SJCRH30 (cell line): ENCODE results near the gene IKZF3. TPM values are rescaled to one million over a fixed set of nuclear protein-coding genes. Genes with fewer than 3 reads are reported as not detected.

ENCODE experiments used
- DNase-seq, 2 experiments: peaks; one replicate each; pipeline ENCODE4 v3.0.0-alpha.2; 2015 to 2020
- H3K27ac ChIP-seq: fragments of 250-450 bp; sonication (Bioruptor Pico); 2 replicates; pipeline ENCODE4 v1.5.1; 2020; ENCODE audit warnings: mild to moderate bottlenecking, moderate library complexity
- H3K27me3 ChIP-seq: fragments of 250-450 bp; sonication (Bioruptor Pico); 2 replicates; pipeline ENCODE4 v1.5.1; 2020; ENCODE audit warnings: mild to moderate bottlenecking, moderate library complexity
- H3K36me3 ChIP-seq: fragments of 250-450 bp; sonication (Bioruptor Pico); 2 replicates; pipeline ENCODE4 v1.5.1; 2020; ENCODE audit warnings: mild to moderate bottlenecking, moderate library complexity
- H3K4me1 ChIP-seq: fragments of 250-450 bp; sonication (Bioruptor Pico); 2 replicates; pipeline ENCODE4 v1.5.1; 2020; ENCODE audit warnings: mild to moderate bottlenecking, moderate library complexity
- H3K4me3 ChIP-seq: fragments of 250-450 bp; sonication (Bioruptor Pico); 2 replicates; pipeline ENCODE4 v1.5.1; 2020; ENCODE audit warnings: mild to moderate bottlenecking, moderate library complexity
- H3K9me3 ChIP-seq: fragments of 250-450 bp; sonication (Bioruptor Pico); replicated peaks from 2 replicates; pipeline ENCODE4 v1.5.1; 2020; ENCODE audit warnings: mild to moderate bottlenecking, moderate library complexity
- total RNA-seq: library from RNA; depleted of rRNA; stranded (reverse); fragments of >200 nt; shearing (Covaris generic); gene quantifications from 2 replicates; pipeline ENCODE4 v1.2.3, GENCODE V29; 2014

Gene IKZF3
- total RNA-seq, 1 experiment from 2014 or later, result not detected

DNA sequence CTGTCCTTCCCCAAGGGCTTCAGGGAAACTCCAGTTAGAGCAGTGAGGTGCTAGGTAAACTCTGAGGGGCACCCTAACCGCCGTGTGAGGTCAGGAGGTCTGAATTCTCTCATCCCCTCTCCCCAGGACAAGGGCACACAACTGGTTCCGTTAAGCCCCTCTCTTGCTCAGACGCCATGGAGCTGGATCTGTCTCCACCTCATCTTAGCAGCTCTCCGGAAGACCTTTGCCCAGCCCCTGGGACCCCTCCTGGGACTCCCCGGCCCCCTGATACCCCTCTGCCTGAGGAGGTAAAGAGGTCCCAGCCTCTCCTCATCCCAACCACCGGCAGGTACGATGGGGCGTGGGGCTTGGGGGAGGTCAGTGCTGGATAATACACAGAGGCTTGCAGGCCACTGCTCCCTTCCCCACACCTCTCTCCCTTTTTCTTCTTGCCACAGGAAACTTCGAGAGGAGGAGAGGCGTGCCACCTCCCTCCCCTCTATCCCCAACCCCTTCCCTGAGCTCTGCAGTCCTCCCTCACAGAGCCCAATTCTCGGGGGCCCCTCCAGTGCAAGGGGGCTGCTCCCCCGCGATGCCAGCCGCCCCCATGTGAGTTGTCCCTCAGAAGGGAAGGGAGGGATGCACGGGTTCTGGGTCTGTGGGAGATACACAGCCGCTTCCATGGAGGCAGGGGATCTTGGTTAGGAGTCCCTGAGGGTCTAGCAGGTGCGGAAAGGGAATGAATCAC, 121.8 kb downstream of the IKZF3 start:
- Histone ChIP-seq H3K27ac (no peak overlapping the region), H3K27me3 (peaks cover 40% of the 10 kb centered on the region), H3K9me3 (no peaks in the 10 kb centered on the region), H3K4me3 (no peak overlapping the region), H3K4me1 (peaks cover 3% of the 10 kb centered on the region; the same call in 1 of the 2 replicates), H3K36me3 (no peaks in the 10 kb centered on the region)
- no peak for DNase-seq

DNA sequence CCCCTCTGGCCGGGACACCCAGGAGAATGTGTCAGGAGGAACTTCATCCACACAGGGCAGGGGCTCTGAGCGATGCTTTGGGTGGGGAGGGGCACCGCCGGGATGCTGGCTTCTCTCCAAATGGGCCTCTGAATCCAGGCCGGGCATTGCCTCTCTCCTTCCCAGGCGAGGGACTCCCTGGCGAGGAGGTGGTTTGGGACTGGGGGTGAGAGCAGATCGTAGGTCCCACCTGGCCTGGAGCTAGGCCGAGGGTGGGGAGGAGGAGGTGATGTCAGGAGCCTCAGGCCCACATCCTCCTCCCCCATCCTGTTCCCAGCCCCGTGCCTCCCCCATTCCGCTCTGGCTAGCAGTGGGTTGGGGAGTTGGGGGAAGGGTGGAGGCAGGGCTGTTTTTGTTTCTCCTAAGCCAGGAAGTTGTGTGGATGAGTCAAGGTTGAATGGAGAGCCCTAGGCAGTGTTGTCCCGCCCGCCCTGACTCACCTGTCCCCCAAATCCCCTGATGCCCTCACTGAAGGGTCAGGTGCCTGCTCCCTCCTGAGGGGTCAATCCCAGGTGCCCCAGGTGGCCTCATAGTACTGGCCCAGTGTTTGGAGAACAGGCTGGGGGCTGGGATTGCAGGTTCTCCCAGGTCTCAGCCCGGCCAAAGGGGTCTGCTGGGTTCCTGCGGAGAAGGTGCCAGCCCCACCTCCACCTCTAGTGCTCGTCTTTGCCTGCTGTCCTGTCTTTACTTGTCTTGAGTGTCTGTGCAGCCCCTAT, 123.6 kb downstream of the IKZF3 start:
- peaks cover 37% of the 10 kb centered on the region for H3K27me3 ChIP-seq
- no peaks in the 10 kb centered on the region for H3K36me3 ChIP-seq
- peaks cover 3% of the 10 kb centered on the region; the same call in 1 of the 2 replicates for H3K4me1 ChIP-seq
- no peaks in the 10 kb centered on the region for H3K9me3 ChIP-seq
- no peak overlapping the region for H3K4me3 ChIP-seq
- H3K27ac ChIP-seq, result no peak overlapping the region
- DNase-seq, result no peak

DNA sequence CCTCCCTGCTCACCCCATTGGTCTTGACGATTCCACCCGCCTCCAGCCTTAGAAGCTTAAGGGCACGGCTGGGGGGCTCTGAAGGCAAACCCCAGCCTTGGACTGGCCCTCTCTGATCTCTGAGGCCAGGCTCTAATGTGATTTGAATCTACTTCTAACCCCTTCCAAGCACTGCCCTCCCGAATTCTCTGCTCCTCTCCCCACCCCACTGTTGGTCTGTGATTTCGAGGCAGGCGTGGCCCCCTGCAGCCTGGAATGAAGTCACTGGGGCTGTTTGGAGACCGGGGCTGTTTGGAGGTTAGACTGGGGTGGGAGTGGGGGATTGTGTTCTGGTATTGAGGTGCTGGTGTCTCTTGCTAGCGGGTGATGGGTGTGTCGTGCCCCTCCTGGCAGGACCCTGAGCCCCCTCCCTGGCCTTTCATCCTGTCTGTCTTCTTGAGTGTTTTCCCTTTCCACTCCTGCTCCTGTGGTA, 124.2 kb downstream of the IKZF3 start:
- no peak for DNase-seq
- H3K4me3 ChIP-seq, result peak overlapping the region; percentile 25; the same call in 1 of the 2 replicates
- peaks cover 3% of the 10 kb centered on the region; the same call in 1 of the 2 replicates for H3K4me1 ChIP-seq
- H3K36me3 ChIP-seq, result no peaks in the 10 kb centered on the region
- no peak overlapping the region for H3K27ac ChIP-seq
- peaks cover 37% of the 10 kb centered on the region for H3K27me3 ChIP-seq
- no peaks in the 10 kb centered on the region for H3K9me3 ChIP-seq

DNA sequence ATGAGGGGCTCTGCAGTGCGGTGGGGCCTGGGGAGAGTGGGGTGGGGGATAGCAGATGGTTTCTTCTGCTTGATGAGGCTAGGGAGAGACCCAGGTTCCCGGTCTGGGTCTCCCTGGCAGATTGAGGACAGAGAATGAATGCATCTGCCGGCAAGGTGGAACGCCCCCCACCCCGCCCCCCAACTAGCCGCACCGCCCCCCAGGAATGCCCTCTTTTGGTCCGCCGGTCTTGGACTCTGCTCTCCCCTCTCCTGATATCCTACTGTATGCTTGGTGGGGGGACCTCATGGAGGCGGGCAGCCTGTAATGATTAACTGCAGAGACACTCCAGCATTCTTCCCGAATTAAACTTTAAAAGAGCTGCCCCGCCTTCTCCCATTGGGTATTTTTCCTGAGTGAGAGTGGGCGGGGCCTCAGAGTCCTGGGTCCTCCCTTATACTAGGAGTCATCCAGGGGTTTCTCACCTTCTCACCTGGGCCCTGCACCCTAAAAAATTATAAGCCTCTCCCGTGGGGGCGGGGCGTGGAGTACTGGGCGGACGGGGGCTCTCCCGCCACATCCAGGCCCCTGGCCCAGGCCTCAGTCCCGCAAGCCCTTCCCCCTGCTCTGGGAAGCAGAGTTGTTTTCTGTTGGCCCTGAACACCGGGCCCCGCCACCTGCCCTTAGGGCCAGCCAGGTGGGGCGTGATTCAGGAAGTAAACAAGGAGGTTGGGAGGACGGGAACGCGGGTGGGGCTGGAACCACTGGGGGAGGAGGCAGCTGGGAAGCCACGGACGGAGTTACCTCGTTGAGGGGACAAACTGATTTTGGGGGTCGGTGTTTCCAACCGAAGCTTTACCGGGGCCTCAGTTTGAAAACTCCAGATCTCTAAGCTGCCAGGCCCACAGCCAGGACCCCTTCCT, 124.9 kb downstream of the IKZF3 start:
- DNase-seq, result no peak
- Histone ChIP-seq H3K27me3 (peaks cover 35% of the 10 kb centered on the region), H3K9me3 (no peaks in the 10 kb centered on the region), H3K4me3 (peak overlapping the region; percentile 25; the same call in 1 of the 2 replicates), H3K27ac (no peak overlapping the region), H3K36me3 (no peaks in the 10 kb centered on the region), H3K4me1 (peaks cover 3% of the 10 kb centered on the region; the same call in 1 of the 2 replicates)

DNA sequence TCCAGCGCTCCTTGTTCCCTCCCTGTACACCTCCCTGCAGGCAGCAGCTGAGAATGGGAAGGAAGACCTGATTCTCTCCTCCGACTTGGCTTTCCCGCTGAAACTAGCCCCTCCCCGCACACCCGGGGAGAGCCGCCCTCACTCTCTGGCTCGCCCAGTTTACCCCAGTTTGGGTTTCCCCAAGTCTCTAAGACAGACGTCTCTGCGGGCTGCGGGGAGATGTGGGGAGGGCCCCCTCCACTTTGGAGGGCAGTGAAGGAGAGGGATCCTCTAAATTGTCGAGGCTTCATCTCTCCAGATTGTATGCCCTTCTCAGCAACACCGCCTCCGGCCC, 125.6 kb downstream of the IKZF3 start:
- no peak overlapping the region for H3K4me3 ChIP-seq
- H3K27ac ChIP-seq, result no peak overlapping the region
- H3K36me3 ChIP-seq, result no peaks in the 10 kb centered on the region
- H3K9me3 ChIP-seq, result no peaks in the 10 kb centered on the region
- peaks cover 3% of the 10 kb centered on the region; the same call in 1 of the 2 replicates for H3K4me1 ChIP-seq
- peaks cover 32% of the 10 kb centered on the region for H3K27me3 ChIP-seq
- no peak for DNase-seq

DNA sequence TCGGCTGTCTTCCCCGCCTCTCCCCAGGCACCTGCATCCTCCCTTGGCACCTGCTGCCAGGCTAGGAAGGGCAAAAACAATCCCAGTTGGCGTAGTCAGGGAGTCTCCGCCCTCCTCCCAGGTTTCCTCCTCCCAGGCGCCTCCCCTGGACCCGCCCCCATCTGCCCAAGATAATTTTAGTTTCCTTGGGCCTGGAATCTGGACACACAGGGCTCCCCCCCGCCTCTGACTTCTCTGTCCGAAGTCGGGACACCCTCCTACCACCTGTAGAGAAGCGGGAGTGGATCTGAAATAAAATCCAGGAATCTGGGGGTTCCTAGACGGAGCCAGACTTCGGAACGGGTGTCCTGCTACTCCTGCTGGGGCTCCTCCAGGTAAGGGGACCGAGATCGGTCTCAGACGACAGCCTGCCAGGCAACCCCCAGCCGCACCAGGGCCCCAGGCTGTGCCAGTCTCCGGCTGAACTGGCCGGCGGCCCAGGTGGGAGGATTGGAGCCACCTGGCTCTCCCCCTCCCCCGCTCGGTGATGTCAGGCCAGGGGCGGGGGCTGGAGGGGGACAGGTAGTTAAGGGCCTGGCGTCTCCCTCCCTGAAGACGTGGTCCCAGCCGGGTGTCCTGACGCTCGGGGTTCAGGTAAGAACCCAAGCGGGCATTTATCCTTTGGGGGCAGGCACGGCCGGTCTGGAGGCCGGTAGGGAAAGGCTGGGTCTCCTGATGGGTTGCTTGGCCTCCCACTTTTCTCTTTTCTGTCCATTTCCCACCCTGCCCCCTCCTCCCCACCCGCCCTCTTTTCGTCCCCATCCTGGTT, 126.1 kb downstream of the IKZF3 start, which contains the start of gene GRB7:
Gene GRB7 (plus strand): TSS at position 179 of the 808 bp plus-strand sequence. CDS start 4,364 bp downstream, outside the sequence.
- Histone ChIP-seq H3K27ac (no peak within 1 kb of the TSS), H3K9me3 (no peaks in the 10 kb centered on the region), H3K36me3 (no peaks in the 10 kb centered on the region), H3K4me1 (peaks cover 3% of the 10 kb centered on the region; the same call in 1 of the 2 replicates), H3K27me3 (peaks cover 31% of the 10 kb centered on the region), H3K4me3 (no peak within 1 kb of the TSS)
- no peak for DNase-seq

DNA sequence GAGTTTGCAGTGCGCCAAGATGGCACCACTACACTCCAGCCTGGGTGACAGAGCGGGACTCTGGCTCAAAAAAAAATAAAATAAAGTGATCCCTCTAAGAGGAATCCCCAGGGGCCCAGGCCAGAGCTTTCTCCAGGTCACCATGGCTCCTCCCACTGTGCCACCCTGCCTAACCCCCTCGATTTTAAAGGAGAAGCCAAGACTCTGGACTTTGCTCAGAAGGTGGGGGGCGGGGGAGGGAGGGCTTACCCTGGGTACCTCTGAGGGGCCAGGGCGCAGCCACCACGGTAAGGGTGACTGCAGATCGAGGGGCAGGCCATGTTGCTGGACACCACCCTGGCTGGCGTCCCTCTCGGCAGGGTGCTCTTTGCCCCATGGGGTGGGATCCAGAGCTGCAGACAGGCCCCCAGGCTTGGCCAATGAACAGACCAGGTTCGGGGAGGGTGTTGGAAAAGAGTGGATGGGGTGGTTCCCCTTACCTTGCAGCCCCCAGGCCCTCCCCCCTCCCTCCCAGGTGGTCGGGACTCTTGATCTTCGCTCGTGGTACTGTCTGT, 126.8 kb downstream of the IKZF3 start:
- Histone ChIP-seq H3K4me1 (peaks cover 3% of the 10 kb centered on the region; the same call in 1 of the 2 replicates), H3K4me3 (no peak overlapping the region), H3K36me3 (no peaks in the 10 kb centered on the region), H3K27ac (no peak overlapping the region), H3K27me3 (peaks cover 28% of the 10 kb centered on the region), H3K9me3 (no peaks in the 10 kb centered on the region)
- DNase-seq, result no peak

DNA sequence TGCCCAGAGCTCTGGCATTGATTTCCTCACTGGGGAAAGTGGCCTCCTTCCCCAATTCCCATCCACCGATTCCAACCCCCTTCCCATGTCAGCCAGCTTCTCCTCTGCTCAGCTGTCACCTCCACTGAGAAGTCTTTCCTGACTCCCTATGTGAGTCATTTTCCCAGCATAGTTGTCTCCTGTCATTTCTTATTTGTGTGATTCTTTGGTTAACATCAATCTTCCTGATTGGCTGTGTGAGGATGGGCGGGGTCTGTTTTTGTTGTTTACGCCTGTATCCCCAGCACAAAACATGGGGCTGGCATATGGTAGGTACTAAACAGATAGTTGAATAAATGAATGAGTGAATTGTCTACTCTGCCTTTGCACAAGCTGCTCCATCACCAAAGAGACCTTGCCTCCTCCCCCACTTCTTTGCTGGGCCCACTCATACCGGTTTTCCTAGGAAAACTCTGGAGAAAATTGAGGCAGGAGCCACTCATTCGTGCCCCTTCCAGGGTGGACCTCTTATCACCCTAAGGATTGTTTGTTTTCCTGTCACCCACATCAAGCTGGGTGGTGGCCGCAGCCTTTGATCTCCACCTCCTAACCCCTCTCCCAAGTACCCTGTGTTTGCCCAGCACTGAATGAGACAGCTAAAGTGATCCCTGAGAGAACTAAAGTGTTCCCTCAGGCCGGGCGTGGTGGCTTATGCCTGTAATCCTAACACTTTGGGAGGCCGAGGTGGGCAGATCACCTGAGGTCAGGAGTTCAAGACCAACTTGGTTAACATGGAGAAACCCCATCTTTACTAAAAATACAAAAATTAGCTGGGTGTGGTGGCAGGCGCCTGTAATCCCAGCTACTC, 127.6 kb downstream of the IKZF3 start:
- no peaks in the 10 kb centered on the region for H3K36me3 ChIP-seq
- peaks cover 28% of the 10 kb centered on the region for H3K27me3 ChIP-seq
- H3K4me1 ChIP-seq, result peaks cover 3% of the 10 kb centered on the region; the same call in 1 of the 2 replicates
- H3K4me3 ChIP-seq, result no peak overlapping the region
- no peak for DNase-seq
- H3K9me3 ChIP-seq, result no peaks in the 10 kb centered on the region
- H3K27ac ChIP-seq, result no peak overlapping the region

DNA sequence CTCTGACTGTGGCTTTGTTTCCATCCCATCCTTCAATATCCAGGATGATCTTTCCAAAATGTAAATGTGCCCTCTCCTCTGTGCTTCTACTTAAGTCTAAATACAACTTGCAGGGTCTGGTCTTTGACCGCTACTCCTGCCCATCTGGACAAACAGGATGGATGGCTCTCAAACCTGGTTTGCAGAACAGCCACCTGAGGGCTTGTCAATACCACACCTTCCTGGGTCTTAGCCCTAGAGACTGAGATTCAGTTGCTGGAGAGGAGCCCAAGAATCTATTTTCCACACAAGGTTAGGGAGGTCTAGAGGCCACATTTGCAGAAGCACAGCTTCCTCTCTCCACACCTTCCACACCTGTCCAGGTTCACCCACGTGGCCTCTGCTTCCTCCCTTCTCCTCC, 128.2 kb downstream of the IKZF3 start:
- Histone ChIP-seq H3K9me3 (no peaks in the 10 kb centered on the region), H3K4me1 (peaks cover 3% of the 10 kb centered on the region; the same call in 1 of the 2 replicates), H3K36me3 (no peaks in the 10 kb centered on the region), H3K4me3 (no peak overlapping the region), H3K27ac (no peak overlapping the region), H3K27me3 (peaks cover 21% of the 10 kb centered on the region)
- no peak for DNase-seq

DNA sequence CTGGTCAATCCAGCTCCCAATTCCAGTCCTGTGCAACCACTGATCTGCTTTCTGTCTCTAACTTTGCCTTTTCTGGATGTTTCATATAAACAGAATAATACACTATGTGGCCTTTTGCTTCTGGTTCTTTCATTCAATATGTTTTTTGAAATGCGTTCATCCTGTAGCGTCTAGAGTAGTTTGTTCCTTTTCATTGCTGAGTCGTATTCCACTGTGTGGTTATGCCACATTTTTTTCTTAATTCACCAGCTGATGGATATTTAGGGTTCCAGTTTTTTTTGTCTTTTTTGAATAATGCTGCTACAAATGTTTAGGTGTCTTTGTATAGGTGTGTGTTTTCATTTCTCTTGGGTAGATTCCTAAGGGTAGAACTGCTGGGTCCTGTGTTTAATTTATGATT, 131.5 kb downstream of the IKZF3 start:
- DNase-seq, result no peak
- no peaks in the 10 kb centered on the region for H3K9me3 ChIP-seq
- H3K27ac ChIP-seq, result no peak overlapping the region
- H3K27me3 ChIP-seq, result no peaks in the 10 kb centered on the region
- no peaks in the 10 kb centered on the region for H3K4me1 ChIP-seq
- no peak overlapping the region for H3K4me3 ChIP-seq
- H3K36me3 ChIP-seq, result no peaks in the 10 kb centered on the region

DNA sequence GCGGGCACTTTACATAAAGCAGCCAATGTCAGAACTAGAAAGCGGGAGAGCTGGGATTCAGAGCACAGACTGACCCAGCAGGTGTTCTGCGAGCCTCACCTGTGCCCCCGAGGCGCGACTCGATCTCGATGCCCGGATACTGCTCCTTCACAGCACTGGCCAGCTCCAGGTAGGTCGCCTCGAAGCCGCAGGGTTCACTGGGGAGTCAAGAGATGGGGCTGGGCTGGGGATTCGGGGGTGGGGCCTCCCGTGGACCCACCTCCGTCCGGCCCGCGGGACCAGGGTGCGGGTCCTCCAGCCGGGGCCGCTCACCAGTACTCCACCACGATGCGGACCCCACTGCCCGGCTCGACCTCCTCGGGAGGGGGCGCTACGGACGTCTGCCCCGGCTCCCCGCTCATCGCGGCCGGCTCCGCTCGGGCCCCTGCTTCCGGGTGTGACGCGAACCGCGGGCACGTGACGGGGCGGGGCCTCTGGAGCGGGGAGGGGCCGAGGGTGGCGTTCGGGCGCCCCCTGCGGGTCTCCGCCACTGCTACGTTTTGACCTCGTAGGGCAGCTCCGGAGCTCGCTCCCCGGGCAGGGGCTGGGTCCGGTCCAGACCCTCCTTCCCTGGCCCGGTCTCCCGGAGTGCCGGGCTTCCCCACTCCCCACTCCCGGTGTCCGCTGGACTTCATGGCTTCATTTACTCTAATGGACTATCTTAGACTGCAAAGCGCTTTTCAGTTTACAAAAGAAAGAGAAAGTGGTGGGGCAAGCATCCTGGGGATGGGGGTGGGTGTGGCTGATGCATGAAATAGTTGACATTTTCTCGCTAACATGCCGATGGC, 133.8 kb downstream of the IKZF3 start, which contains the start of gene MIEN1:
Gene MIEN1 (minus strand): TSS at position 438 of the 827 bp plus-strand sequence. CDS start 37 bp downstream, at position 401.
- Histone ChIP-seq H3K9me3 (no peaks in the 10 kb centered on the region), H3K27me3 (no peaks in the 10 kb centered on the region), H3K27ac (peak within 1 kb of the TSS; percentile 38), H3K4me3 (peak within 1 kb of the TSS; percentile 68), H3K4me1 (no peaks in the 10 kb centered on the region), H3K36me3 (no peaks in the 10 kb centered on the region)
- DNase-seq, result peak; percentile 87 to 90

DNA sequence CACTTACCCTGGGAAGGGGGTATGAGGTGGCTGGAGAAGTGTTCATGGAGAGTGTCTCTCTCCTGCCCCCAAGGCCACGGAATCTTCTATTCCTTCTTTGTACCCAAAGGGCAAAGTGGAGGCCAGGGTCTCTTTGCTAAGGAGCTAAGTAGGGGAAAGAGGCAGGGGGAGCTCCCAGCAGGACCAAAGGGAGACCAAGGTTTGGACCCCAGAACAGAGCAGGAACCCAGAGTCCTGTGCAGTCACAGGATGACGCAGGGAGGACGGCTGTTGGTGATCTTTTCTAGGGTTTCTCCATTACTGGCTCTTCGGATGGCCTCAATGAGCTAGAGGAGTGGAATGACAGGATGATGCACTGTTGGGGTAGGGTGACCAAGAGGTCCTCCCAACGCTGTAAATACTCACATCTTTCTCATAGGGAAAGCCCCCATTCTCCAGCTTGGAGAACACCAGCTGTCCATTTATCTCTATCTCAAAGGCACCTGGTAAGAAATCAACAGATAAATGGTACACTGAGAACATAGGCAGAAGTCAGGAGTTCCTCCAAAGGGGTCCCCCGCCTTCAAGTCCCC, 134.7 kb downstream of the IKZF3 start:
- DNase-seq, result no peak
- H3K36me3 ChIP-seq, result no peaks in the 10 kb centered on the region
- H3K4me3 ChIP-seq, result peak overlapping the region; percentile 68; the same call in 1 of the 2 replicates
- no peak overlapping the region for H3K27ac ChIP-seq
- H3K9me3 ChIP-seq, result no peaks in the 10 kb centered on the region
- no peaks in the 10 kb centered on the region for H3K4me1 ChIP-seq
- H3K27me3 ChIP-seq, result no peaks in the 10 kb centered on the region
